H1 (cell line): ENCODE measurements around the gene KDM8. TPM values are rescaled to one million over a fixed set of nuclear protein-coding genes. Genes with fewer than 3 reads are reported as not detected.

ENCODE experiments used
- CBX5 ChIP-seq: fragments of 300-800, 300-1000 bp; sonication (generic); IDR thresholded peaks from 2 replicates; pipeline ENCODE4 v1.7.1; 2016; ENCODE audit warnings: antibody characterized with exemption, low read length, low read depth
- EGR1 ChIP-seq: IDR thresholded peaks from 2 replicates; pipeline ENCODE4 v1.6.1; 2011; ENCODE audit warnings: low read depth, low read length, borderline replicate concordance
- EZH2 ChIP-seq: fragments of 200-600 bp; sonication (generic); IDR thresholded peaks from 2 replicates; pipeline ENCODE4 v1.7.1; 2012; ENCODE audit warnings: low read depth, mild to moderate bottlenecking, moderate library complexity, low read length, inconsistent platforms; ENCODE audit not compliant: severe bottlenecking
- SP2 ChIP-seq: IDR thresholded peaks from 2 replicates; pipeline ENCODE4 v1.6.1; 2012; ENCODE audit warnings: mild to moderate bottlenecking, low read length, inconsistent platforms
- polyA plus RNA-seq, 7 experiments: library from polyadenylated mRNA; depleted of rRNA in 3 of 7; stranded (reverse) in 5 of 7; unstranded in 2 of 7; fragments of >200 nt in 5 of 7; fragments of 200-250 nt in 2 of 7; gene quantifications; 1 replicate in 5 of 7; 2 replicates in 1 of 7; 4 replicates in 1 of 7; pipeline versions ENCODE4 v1.2.1 to v1.2.3, GENCODE V29; 2011 to 2013; ENCODE audit warnings: missing spikeins in 2 of 7, mixed read lengths in 2 of 7
- total RNA-seq: library from RNA; stranded (reverse); fragmentation: NEBNext Ultra II Directional; extraction: Animal tissue kit (Norgen Biotek cat#: 25700); gene quantifications from 2 replicates; pipeline ENCODE4 v1.2.1, GENCODE V29; 2021
- TF ChIP-seq, protein P1 (sequence below), 3 experiments: IDR thresholded peaks; 1 replicate in 2 of 3; 2 replicates in 1 of 3; pipeline versions ENCODE4 v1.5.1 to v1.6.1; 2011; ENCODE audit warnings: low read length in 3 of 3, mild to moderate bottlenecking in 3 of 3, inconsistent platforms in 2 of 3, low read depth in 1 of 3, moderate library complexity in 1 of 3; ENCODE audit not compliant: insufficient read depth in 1 of 3; ENCODE audit errors: control extremely low read depth in 1 of 3
- TF ChIP-seq, protein P2 (sequence below): fragments of 300-600 bp; sonication (generic); IDR thresholded peaks from 2 replicates; pipeline ENCODE4 v1.7.1; 2012; ENCODE audit warnings: low read length, moderate library complexity, mild to moderate bottlenecking, inconsistent platforms; ENCODE audit not compliant: insufficient replicate concordance

Gene KDM8
- total and polyA plus RNA-seq, 2 of the 8 experiments (the other 6 are each of a cell fraction or from before 2014, with no cell fraction given) = 10.3 to 12.8 TPM

DNA sequence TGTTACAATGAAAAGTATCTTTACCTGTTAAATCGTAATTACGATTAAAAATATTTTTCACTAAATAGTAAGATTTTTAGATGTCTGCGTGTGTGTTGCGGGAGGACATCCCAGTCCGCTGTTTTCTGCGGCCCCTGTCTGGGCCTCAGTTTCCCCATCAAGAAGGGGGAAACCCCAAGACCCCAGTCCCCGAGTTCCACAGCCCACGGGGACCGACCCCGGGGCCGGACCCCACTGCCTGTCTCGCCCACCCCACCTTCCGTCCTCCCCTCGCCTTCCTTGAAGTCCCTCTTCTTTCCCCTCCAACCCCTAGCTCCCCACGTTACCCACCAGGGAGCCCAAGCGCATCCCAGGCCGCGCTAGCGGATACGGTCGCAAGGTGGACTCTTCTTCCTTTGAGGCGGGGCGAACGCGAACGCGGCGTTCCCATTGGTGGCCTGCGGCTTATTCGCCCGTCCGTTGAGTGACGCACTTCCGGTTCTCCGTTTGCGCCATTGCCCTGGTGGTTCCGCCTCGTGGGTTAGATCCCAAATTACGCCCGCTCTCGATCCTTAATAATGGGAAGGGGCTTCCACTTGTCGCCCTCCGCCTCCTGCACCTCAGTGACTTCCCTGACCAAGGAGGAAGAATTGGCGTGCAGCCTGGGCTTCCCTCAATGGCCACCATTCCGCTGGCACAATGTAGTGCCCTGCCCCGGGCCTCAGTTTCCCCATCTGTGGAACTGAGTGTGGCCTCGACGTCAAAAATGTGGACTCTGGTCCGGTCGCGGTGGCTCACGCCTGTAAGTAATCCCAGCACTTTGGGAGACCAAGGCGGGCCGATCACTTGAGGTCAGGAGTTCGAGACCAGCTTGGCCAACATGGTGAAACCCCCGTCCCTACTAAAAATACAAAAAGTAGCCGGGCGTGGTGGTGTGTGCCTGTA lies 65.3 kb downstream of the KDM8 start, which contains the start of gene NSMCE1 (continued):
- TF ChIP-seq, protein P1, sequence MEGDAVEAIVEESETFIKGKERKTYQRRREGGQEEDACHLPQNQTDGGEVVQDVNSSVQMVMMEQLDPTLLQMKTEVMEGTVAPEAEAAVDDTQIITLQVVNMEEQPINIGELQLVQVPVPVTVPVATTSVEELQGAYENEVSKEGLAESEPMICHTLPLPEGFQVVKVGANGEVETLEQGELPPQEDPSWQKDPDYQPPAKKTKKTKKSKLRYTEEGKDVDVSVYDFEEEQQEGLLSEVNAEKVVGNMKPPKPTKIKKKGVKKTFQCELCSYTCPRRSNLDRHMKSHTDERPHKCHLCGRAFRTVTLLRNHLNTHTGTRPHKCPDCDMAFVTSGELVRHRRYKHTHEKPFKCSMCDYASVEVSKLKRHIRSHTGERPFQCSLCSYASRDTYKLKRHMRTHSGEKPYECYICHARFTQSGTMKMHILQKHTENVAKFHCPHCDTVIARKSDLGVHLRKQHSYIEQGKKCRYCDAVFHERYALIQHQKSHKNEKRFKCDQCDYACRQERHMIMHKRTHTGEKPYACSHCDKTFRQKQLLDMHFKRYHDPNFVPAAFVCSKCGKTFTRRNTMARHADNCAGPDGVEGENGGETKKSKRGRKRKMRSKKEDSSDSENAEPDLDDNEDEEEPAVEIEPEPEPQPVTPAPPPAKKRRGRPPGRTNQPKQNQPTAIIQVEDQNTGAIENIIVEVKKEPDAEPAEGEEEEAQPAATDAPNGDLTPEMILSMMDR (IDR thresholded peaks at IDR 0.05; ENCODE audit: control extremely low read depth in 1 of 3, insufficient read depth in 1 of 3, low read depth in 1 of 3, low read length in 3 of 3) = no peak
- TF ChIP-seq EGR1 (no peak), CBX5 (no peak), SP2 (peak; percentile 16; the same call in 1 of the 2 replicates), EZH2 (no peak)
- TF ChIP-seq, protein P2, sequence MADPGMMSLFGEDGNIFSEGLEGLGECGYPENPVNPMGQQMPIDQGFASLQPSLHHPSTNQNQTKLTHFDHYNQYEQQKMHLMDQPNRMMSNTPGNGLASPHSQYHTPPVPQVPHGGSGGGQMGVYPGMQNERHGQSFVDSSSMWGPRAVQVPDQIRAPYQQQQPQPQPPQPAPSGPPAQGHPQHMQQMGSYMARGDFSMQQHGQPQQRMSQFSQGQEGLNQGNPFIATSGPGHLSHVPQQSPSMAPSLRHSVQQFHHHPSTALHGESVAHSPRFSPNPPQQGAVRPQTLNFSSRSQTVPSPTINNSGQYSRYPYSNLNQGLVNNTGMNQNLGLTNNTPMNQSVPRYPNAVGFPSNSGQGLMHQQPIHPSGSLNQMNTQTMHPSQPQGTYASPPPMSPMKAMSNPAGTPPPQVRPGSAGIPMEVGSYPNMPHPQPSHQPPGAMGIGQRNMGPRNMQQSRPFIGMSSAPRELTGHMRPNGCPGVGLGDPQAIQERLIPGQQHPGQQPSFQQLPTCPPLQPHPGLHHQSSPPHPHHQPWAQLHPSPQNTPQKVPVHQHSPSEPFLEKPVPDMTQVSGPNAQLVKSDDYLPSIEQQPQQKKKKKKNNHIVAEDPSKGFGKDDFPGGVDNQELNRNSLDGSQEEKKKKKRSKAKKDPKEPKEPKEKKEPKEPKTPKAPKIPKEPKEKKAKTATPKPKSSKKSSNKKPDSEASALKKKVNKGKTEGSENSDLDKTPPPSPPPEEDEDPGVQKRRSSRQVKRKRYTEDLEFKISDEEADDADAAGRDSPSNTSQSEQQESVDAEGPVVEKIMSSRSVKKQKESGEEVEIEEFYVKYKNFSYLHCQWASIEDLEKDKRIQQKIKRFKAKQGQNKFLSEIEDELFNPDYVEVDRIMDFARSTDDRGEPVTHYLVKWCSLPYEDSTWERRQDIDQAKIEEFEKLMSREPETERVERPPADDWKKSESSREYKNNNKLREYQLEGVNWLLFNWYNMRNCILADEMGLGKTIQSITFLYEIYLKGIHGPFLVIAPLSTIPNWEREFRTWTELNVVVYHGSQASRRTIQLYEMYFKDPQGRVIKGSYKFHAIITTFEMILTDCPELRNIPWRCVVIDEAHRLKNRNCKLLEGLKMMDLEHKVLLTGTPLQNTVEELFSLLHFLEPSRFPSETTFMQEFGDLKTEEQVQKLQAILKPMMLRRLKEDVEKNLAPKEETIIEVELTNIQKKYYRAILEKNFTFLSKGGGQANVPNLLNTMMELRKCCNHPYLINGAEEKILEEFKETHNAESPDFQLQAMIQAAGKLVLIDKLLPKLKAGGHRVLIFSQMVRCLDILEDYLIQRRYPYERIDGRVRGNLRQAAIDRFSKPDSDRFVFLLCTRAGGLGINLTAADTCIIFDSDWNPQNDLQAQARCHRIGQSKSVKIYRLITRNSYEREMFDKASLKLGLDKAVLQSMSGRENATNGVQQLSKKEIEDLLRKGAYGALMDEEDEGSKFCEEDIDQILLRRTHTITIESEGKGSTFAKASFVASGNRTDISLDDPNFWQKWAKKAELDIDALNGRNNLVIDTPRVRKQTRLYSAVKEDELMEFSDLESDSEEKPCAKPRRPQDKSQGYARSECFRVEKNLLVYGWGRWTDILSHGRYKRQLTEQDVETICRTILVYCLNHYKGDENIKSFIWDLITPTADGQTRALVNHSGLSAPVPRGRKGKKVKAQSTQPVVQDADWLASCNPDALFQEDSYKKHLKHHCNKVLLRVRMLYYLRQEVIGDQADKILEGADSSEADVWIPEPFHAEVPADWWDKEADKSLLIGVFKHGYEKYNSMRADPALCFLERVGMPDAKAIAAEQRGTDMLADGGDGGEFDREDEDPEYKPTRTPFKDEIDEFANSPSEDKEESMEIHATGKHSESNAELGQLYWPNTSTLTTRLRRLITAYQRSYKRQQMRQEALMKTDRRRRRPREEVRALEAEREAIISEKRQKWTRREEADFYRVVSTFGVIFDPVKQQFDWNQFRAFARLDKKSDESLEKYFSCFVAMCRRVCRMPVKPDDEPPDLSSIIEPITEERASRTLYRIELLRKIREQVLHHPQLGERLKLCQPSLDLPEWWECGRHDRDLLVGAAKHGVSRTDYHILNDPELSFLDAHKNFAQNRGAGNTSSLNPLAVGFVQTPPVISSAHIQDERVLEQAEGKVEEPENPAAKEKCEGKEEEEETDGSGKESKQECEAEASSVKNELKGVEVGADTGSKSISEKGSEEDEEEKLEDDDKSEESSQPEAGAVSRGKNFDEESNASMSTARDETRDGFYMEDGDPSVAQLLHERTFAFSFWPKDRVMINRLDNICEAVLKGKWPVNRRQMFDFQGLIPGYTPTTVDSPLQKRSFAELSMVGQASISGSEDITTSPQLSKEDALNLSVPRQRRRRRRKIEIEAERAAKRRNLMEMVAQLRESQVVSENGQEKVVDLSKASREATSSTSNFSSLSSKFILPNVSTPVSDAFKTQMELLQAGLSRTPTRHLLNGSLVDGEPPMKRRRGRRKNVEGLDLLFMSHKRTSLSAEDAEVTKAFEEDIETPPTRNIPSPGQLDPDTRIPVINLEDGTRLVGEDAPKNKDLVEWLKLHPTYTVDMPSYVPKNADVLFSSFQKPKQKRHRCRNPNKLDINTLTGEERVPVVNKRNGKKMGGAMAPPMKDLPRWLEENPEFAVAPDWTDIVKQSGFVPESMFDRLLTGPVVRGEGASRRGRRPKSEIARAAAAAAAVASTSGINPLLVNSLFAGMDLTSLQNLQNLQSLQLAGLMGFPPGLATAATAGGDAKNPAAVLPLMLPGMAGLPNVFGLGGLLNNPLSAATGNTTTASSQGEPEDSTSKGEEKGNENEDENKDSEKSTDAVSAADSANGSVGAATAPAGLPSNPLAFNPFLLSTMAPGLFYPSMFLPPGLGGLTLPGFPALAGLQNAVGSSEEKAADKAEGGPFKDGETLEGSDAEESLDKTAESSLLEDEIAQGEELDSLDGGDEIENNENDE = no peak
